ENCODE measurements around the gene SNAPC5. TPM values are rescaled to one million over a fixed set of nuclear protein-coding genes. Genes with fewer than 3 reads are reported as not detected.
A peak's percentile ranks its signal among the peaks of the same experiment; 100 is the strongest.
"Not testable (repeated sequence)": the region's sequence is repeated elsewhere in the genome, so short reads cannot be mapped to it uniquely, and the experiment has no call there.

Gene SNAPC5
- total and polyA plus RNA-seq, 4 donors: 18.9 to 60.1 (median 22.2) TPM

DNA sequence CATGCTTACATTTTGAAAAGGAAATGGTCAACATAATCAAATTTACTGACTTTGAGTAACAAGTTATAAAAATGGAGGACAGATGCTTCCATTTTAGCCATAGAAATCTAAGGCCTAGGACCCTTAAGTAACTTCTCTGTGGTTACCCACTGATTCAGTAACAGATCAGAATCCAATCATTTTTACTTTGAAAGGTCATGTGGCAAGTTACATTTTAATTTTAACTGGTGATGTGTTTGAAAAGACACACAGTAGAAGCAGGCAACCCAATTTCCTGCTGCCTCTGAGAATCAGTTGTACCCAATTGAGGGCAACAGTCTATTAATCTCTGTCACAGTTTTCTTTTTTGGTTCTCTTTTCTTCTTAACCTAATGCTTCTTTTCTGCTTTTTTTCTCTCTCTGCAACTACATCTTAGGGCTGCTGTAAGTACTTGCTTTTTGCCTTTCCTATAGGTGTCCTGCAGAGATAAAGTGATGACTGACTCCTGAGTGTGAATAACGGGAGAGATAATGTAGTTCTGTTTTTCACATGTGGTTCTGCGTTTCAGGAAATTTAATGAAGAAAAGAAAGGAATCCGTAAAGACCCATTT lies 10.8 kb upstream of the SNAPC5 start:
- H3K9me3 ChIP-seq (ENCODE audit: control insufficient read depth, low read length): no peaks in the 10 kb centered on the region
- no peak for ATAC-seq (ENCODE audit: low FRiP score)
- no peaks in the 10 kb centered on the region for H3K36me3 ChIP-seq (ENCODE audit: control insufficient read depth in 1 of 2, insufficient read depth in 2 of 2, low read length in 1 of 2)
- H3K27me3 ChIP-seq (ENCODE audit: control insufficient read depth in 1 of 2, insufficient read depth in 2 of 2, low read length in 1 of 2): no peaks in the 10 kb centered on the region
- H3K4me1 ChIP-seq (ENCODE audit: control insufficient read depth in 1 of 2, insufficient read depth in 2 of 2, low read length in 2 of 2): peaks cover 0 to 2% of the 10 kb centered on the region in 2 donors
- H3K27ac ChIP-seq (ENCODE audit: low read depth in 1 of 2, low read length in 2 of 2): no peak overlapping the region
- 91 to 93% methylated on average over 3 of the region's 3 CpGs for WGBS, 2 donors
- H3K4me3 ChIP-seq (ENCODE audit: low read length in 2 of 2): no peak overlapping the region
- intact Hi-C loops (cut with DNase I): no loop called here
- DNase-seq: no peak

GRCh38 chr15:66505818-66506217 lies 8.3 kb upstream of the SNAPC5 start:
- H3K9me3 ChIP-seq (ENCODE audit: control insufficient read depth, low read length): no peaks in the 10 kb centered on the region
- peaks cover 0 to 6% of the 10 kb centered on the region in 2 donors for H3K4me1 ChIP-seq (ENCODE audit: control insufficient read depth in 1 of 2, insufficient read depth in 2 of 2, low read length in 2 of 2)
- H3K27me3 ChIP-seq (ENCODE audit: control insufficient read depth in 1 of 2, insufficient read depth in 2 of 2, low read length in 1 of 2): no peaks in the 10 kb centered on the region
- ATAC-seq (ENCODE audit: low FRiP score) (no peak), DNase-seq (no peak)
- WGBS, 2 donors: 18 to 33% methylated on average over 4 of the region's 4 CpGs
- intact Hi-C loops (cut with DNase I): no loop called here
- no peak overlapping the region for H3K27ac ChIP-seq (ENCODE audit: low read depth in 1 of 2, low read length in 2 of 2)
- no peaks in the 10 kb centered on the region for H3K36me3 ChIP-seq (ENCODE audit: control insufficient read depth in 1 of 2, insufficient read depth in 2 of 2, low read length in 1 of 2)
- peak overlapping the region in 1 of 2 donors; percentile 96 for H3K4me3 ChIP-seq (ENCODE audit: low read length in 2 of 2)

DNA sequence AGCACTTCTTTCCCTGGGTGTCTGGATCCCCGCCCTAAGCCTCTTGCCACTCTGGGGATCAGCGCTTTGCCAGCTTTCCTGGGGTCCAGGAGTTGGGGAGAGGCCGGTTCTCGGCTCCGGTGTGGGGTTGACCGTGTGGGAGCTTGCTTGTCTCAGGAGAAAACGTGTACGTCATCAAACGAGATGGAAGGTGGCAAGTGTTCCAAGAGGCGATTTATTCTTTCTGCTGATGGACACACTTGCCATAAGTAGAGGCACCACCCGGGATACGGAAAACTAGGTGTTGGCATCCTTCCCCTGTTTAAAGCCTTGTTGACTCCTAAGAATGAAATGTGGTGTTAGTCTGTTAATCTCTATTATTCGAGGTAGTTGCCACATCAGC lies 7.9 kb upstream of the SNAPC5 start:
- DNase-seq (no peak), ATAC-seq (ENCODE audit: low FRiP score) (peak; percentile 28)
- H3K4me3 ChIP-seq (ENCODE audit: low read length in 2 of 2): peak overlapping the region; percentile 70 to 96
- no peaks in the 10 kb centered on the region for H3K27me3 ChIP-seq (ENCODE audit: control insufficient read depth in 1 of 2, insufficient read depth in 2 of 2, low read length in 1 of 2)
- no peaks in the 10 kb centered on the region for H3K36me3 ChIP-seq (ENCODE audit: control insufficient read depth in 1 of 2, insufficient read depth in 2 of 2, low read length in 1 of 2)
- peak overlapping the region; percentile 15 to 79 for H3K27ac ChIP-seq (ENCODE audit: low read depth in 1 of 2, low read length in 2 of 2)
- WGBS, 2 donors: 0% methylated on average over 13 of the region's 13 CpGs
- intact Hi-C loops (cut with DNase I): no loop called here
- H3K9me3 ChIP-seq (ENCODE audit: control insufficient read depth, low read length): no peaks in the 10 kb centered on the region
- H3K4me1 ChIP-seq (ENCODE audit: control insufficient read depth in 1 of 2, insufficient read depth in 2 of 2, low read length in 2 of 2): peaks cover 0 to 6% of the 10 kb centered on the region in 2 donors

- Histone ChIP-seq H3K27ac (ENCODE audit: low read depth in 1 of 2, low read length in 2 of 2) (peak within 1 kb of the TSS; percentile 59 to 79), H3K27me3 (ENCODE audit: control insufficient read depth in 1 of 2, insufficient read depth in 2 of 2, low read length in 1 of 2) (no peaks in the 10 kb centered on the region), H3K9me3 (ENCODE audit: control insufficient read depth, low read length) (no peaks in the 10 kb centered on the region), H3K4me3 (ENCODE audit: low read length in 2 of 2) (peak within 1 kb of the TSS; percentile 70 to 96), H3K4me1 (ENCODE audit: control insufficient read depth in 1 of 2, insufficient read depth in 2 of 2, low read length in 2 of 2) (peaks cover 0 to 6% of the 10 kb centered on the region in 2 donors), H3K36me3 (ENCODE audit: control insufficient read depth in 1 of 2, insufficient read depth in 2 of 2, low read length in 1 of 2) (no peaks in the 10 kb centered on the region)
- DNase-seq: peak; percentile 84 to 94
- intact Hi-C loops (cut with DNase I): no loop called here
- ATAC-seq (ENCODE audit: low FRiP score): peak; percentile 97
- 0% methylated on average over 46 of the region's 46 CpGs for WGBS, 2 donors
These were observed 7.2 kb upstream of the SNAPC5 start, which contains the start of the genes RPL4 and ZWILCH for GRCh38 chr15:66504563-66505429. TSS of gene RPL4 (minus strand) at chr15:66504855. CDS start at chr15:66504790, 65 bp downstream. TSS of gene ZWILCH (plus strand) at chr15:66505326. CDS start at chr15:66505339, 13 bp downstream.

- H3K9me3 ChIP-seq (ENCODE audit: control insufficient read depth, low read length): no peaks in the 10 kb centered on the region
- no peak for DNase-seq
- 1% methylated on average over 12 of the region's 12 CpGs for WGBS, 2 donors
- H3K4me1 ChIP-seq (ENCODE audit: control insufficient read depth in 1 of 2, insufficient read depth in 2 of 2, low read length in 2 of 2): peaks cover 0 to 6% of the 10 kb centered on the region in 2 donors
- no peaks in the 10 kb centered on the region for H3K27me3 ChIP-seq (ENCODE audit: control insufficient read depth in 1 of 2, insufficient read depth in 2 of 2, low read length in 1 of 2)
- peak overlapping the region; percentile 59 to 77 for H3K27ac ChIP-seq (ENCODE audit: low read depth in 1 of 2, low read length in 2 of 2)
- no peaks in the 10 kb centered on the region for H3K36me3 ChIP-seq (ENCODE audit: control insufficient read depth in 1 of 2, insufficient read depth in 2 of 2, low read length in 1 of 2)
- intact Hi-C loops (cut with DNase I): no loop called here
- ATAC-seq (ENCODE audit: low FRiP score): no peak
- H3K4me3 ChIP-seq (ENCODE audit: low read length in 2 of 2): peak overlapping the region; percentile 70 to 96
These were observed 6.4 kb upstream of the SNAPC5 start for GRCh38 chr15:66503780-66504562.

GRCh38 chr15:66503041-66503648 lies 5.6 kb upstream of the SNAPC5 start:
- H3K27ac ChIP-seq (ENCODE audit: low read depth in 1 of 2, low read length in 2 of 2); ATAC-seq (ENCODE audit: low FRiP score); H3K9me3 ChIP-seq (ENCODE audit: control insufficient read depth, low read length); H3K27me3 ChIP-seq (ENCODE audit: control insufficient read depth in 1 of 2, insufficient read depth in 2 of 2, low read length in 1 of 2); DNase-seq; H3K36me3 ChIP-seq (ENCODE audit: control insufficient read depth in 1 of 2, insufficient read depth in 2 of 2, low read length in 1 of 2); H3K4me1 ChIP-seq (ENCODE audit: control insufficient read depth in 1 of 2, insufficient read depth in 2 of 2, low read length in 2 of 2); intact Hi-C loops (cut with DNase I): not testable (repeated sequence)
- peak overlapping the region in 1 of 2 donors; percentile 96 for H3K4me3 ChIP-seq (ENCODE audit: low read length in 2 of 2)
- 60 to 62% methylated on average over 13 of the region's 13 CpGs for WGBS, 2 donors

DNA sequence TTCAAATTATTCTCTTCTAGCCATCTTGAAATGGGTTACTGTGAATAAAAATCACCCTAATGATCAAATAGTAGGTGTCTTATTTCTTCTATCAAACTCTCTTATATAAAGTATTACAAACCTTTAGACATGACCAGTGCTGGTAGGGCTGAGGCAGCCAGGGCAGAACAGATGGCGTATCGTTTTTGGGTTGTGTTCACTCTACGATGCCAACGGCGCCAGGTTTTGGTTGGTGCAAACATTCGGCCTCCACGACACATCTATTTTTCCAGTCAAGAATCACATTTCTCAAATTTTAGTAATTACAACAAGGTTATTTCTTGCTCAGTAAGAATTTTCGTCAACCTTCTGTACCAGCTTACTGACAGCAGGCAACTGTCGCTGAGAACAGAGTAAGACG lies 4.9 kb upstream of the SNAPC5 start:
- Histone ChIP-seq H3K9me3 (ENCODE audit: control insufficient read depth, low read length) (no peaks in the 10 kb centered on the region), H3K27ac (ENCODE audit: low read depth in 1 of 2, low read length in 2 of 2) (no peak overlapping the region), H3K27me3 (ENCODE audit: control insufficient read depth in 1 of 2, insufficient read depth in 2 of 2, low read length in 1 of 2) (no peaks in the 10 kb centered on the region), H3K36me3 (ENCODE audit: control insufficient read depth in 1 of 2, insufficient read depth in 2 of 2, low read length in 1 of 2) (no peaks in the 10 kb centered on the region), H3K4me1 (ENCODE audit: control insufficient read depth in 1 of 2, insufficient read depth in 2 of 2, low read length in 2 of 2) (peaks cover 0 to 6% of the 10 kb centered on the region in 2 donors), H3K4me3 (ENCODE audit: low read length in 2 of 2) (no peak overlapping the region)
- ATAC-seq (ENCODE audit: low FRiP score): no peak
- intact Hi-C loops (cut with DNase I): no loop called here
- 73 to 74% methylated on average over 10 of the region's 10 CpGs for WGBS, 2 donors
- no peak for DNase-seq

GRCh38 chr15:66500346-66500745 lies 2.8 kb upstream of the SNAPC5 start:
- H3K27ac ChIP-seq (ENCODE audit: low read depth in 1 of 2, low read length in 2 of 2); ATAC-seq (ENCODE audit: low FRiP score); DNase-seq; intact Hi-C loops (cut with DNase I); H3K36me3 ChIP-seq (ENCODE audit: control insufficient read depth in 1 of 2, insufficient read depth in 2 of 2, low read length in 1 of 2); H3K27me3 ChIP-seq (ENCODE audit: control insufficient read depth in 1 of 2, insufficient read depth in 2 of 2, low read length in 1 of 2); H3K9me3 ChIP-seq (ENCODE audit: control insufficient read depth, low read length); H3K4me3 ChIP-seq (ENCODE audit: low read length in 2 of 2); H3K4me1 ChIP-seq (ENCODE audit: control insufficient read depth in 1 of 2, insufficient read depth in 2 of 2, low read length in 2 of 2): not testable (repeated sequence)
- WGBS, 2 donors: 85 to 86% methylated on average over 7 of the region's 7 CpGs
